HG02678 (cell line): ENCODE results near the gene PIR.

Source experiments
- ATAC-seq: cut with Tn5 transposase; IDR thresholded peaks from one replicate; pipeline ENCODE4 v1.9.1; 2021; ENCODE audit warnings: mild to moderate bottlenecking, moderate library complexity; ENCODE audit not compliant: unreplicated experiment

Gene PIR

GRCh38 chrX:15418707-15419181 lies 74.4 kb downstream of the PIR start:
- no peak for ATAC-seq

- no peak for ATAC-seq
These were observed 75.0 kb downstream of the PIR start for GRCh38 chrX:15418041-15418706.

GRCh38 chrX:15416133-15416993 lies 76.8 kb downstream of the PIR start:
- no peak for ATAC-seq

- ATAC-seq: no peak
These were observed 80.0 kb downstream of the PIR start for GRCh38 chrX:15413101-15413500.

GRCh38 chrX:15410947-15411346 lies 82.2 kb downstream of the PIR start:
- no peak for ATAC-seq

GRCh38 chrX:15410430-15410829 lies 82.7 kb downstream of the PIR start:
- no peak for ATAC-seq

GRCh38 chrX:15405846-15406245 lies 87.3 kb downstream of the PIR start:
- no peak for ATAC-seq

- ATAC-seq: no peak
These were observed 88.6 kb downstream of the PIR start for GRCh38 chrX:15404401-15405096.

- no peak for ATAC-seq
These were observed 91.8 kb downstream of the PIR start for GRCh38 chrX:15401378-15401777.

- no peak for ATAC-seq
These were observed 93.2 kb downstream of the PIR start for GRCh38 chrX:15399962-15400391.

GRCh38 chrX:15398874-15399273 lies 94.3 kb downstream of the PIR start:
- no peak for ATAC-seq

GRCh38 chrX:15395789-15396188 lies 97.3 kb downstream of the PIR start:
- ATAC-seq: no peak

GRCh38 chrX:15391850-15392249 lies 101.3 kb downstream of the PIR start:
- no peak for ATAC-seq

GRCh38 chrX:15384304-15384703 lies 108.8 kb downstream of the PIR start, which contains the start of gene VEGFD:
VEGFD (minus strand) TSS chrX:15384413; CDS start chrX:15383946, 467 bp downstream.
- ATAC-seq: no peak

- no peak for ATAC-seq
These were observed 110.3 kb downstream of the PIR start for GRCh38 chrX:15382813-15383212.

GRCh38 chrX:15376956-15377355 lies 116.2 kb downstream of the PIR start:
- ATAC-seq: no peak

GRCh38 chrX:15373976-15374375 lies 119.2 kb downstream of the PIR start:
- no peak for ATAC-seq

- ATAC-seq: no peak
These were observed 126.4 kb downstream of the PIR start for GRCh38 chrX:15366506-15367352.

GRCh38 chrX:15359701-15360100 lies 133.4 kb downstream of the PIR start:
- ATAC-seq: no peak

GRCh38 chrX:15358533-15358932 lies 134.6 kb downstream of the PIR start:
- ATAC-seq: no peak
